ENCODE measurements around the gene DNMT3L. TPM values are rescaled to one million over a fixed set of nuclear protein-coding genes. Genes with fewer than 3 reads are reported as not detected.
A peak's percentile ranks its signal among the peaks of the same experiment; 100 is the strongest.
"Not testable (repeated sequence)": the region's sequence is repeated elsewhere in the genome, so short reads cannot be mapped to it uniquely, and the experiment has no call there.

Gene DNMT3L
- polyA plus RNA-seq (ENCODE audit: insufficient read length in 4 of 4), result not detected

DNA sequence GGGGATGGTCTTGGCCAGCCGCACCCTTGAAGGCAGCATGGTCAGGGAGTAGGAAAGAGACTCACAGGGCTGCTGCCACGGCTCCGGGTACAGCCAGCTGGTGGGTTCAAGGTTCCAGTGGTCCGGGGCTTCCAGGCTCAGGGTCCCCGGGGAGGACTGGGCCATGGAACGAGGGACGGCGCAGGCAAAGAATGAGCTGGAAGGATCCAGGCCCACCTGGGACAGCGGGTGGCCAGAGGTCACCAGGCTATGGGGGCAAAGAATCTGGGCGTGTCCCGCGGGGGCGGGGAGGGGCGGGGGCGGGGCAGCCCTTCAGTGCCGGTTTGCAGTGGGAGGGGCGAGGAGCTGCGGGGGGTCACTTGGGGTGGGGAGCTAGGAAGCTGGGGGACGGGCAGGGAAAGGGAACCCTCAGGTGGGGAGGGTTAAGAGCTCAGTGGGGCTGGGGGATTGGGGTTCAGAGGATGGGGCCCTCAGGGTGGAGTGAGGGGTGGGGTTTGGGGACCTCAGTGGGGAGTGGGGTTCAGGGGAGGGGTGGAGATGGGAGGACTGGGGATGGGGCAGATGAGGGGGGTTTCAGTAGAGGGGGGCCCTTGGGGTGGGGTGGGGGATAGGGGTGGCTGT, at the start of gene DNMT3L:
TSS of gene DNMT3L (minus strand) at position 223 of the 621 bp plus-strand sequence. CDS start 638 bp downstream, outside the sequence.
- no peak for DNase-seq (ENCODE audit: low read depth in 4 of 4, low spot score in 2 of 4)

GRCh38 chr21:44310628-44311507, 49.2 kb upstream of the DNMT3L start:
- no peak for DNase-seq (ENCODE audit: low read depth in 4 of 4, low spot score in 2 of 4)

- DNase-seq (ENCODE audit: low read depth in 4 of 4, low spot score in 2 of 4), result no peak
These were observed 45.4 kb upstream of the DNMT3L start for GRCh38 chr21:44306936-44307704.

- DNase-seq (ENCODE audit: low read depth in 4 of 4, low spot score in 2 of 4), result no peak
These were observed 44.0 kb upstream of the DNMT3L start for GRCh38 chr21:44305691-44306090.

DNA sequence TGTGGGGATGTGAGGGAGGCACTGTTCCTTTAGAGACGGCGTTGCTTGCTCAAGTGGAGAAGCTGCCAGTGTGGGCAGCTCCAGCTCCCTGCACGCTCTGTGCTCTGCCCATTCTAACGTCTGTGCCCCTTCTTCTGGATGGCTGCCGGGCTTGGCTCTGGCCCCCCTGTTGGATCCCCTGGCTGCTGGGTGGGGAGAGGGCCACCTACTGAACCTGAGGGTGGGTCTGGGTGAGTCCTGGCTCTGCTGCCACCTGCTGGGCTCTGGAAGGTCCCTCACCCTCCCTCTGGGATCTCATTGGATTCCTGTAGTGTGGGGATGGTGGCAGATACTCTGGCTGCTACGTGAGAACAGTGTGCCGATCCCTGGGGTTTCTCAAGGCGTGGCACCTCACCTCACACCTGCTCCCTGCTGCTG, 43.2 kb upstream of the DNMT3L start:
- no peak for DNase-seq (ENCODE audit: low read depth in 4 of 4, low spot score in 2 of 4)

GRCh38 chr21:44304011-44304616, 42.4 kb upstream of the DNMT3L start:
- DNase-seq (ENCODE audit: low read depth in 4 of 4, low spot score in 2 of 4), result no peak

GRCh38 chr21:44303490-44303981, 41.8 kb upstream of the DNMT3L start:
- DNase-seq (ENCODE audit: low read depth in 4 of 4, low spot score in 2 of 4), result no peak

GRCh38 chr21:44302573-44303401, 41.1 kb upstream of the DNMT3L start:
- DNase-seq (ENCODE audit: low read depth in 4 of 4, low spot score in 2 of 4), result not testable (repeated sequence)

DNA sequence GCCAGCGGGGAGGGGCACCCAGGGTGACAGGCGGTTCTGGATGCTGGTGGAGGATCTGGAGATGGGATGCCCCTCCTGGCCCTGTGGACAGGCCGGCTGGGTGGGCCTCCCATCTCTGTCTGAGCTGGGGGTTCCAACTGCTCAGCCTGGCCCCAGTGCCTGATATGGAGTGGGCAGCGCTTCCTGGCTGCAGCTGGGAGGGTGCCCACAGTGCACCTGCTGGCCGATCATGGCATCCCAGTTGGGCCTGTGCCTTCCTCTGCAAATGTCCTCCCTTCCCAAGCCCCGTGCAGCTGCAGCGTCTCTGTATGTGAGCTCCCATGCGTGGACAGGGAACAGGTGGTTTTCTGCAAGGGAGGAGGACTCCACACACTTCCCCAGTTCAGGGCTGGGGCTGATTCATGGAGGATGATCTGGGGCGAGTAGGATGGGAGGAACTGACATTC, 40.3 kb upstream of the DNMT3L start:
- DNase-seq (ENCODE audit: low read depth in 4 of 4, low spot score in 2 of 4), result no peak

- no peak for DNase-seq (ENCODE audit: low read depth in 4 of 4, low spot score in 2 of 4)
These were observed 39.4 kb upstream of the DNMT3L start for GRCh38 chr21:44301141-44301540.

- peak in 1 of 4 donors; percentile 28 for DNase-seq (ENCODE audit: low read depth in 4 of 4, low spot score in 2 of 4)
These were observed 38.7 kb upstream of the DNMT3L start for GRCh38 chr21:44300262-44300959.

GRCh38 chr21:44299458-44300261, 38.0 kb upstream of the DNMT3L start, which contains the start of gene PFKL:
Gene PFKL (plus strand): TSS chr21:44300053. CDS start chr21:44300106, 53 bp downstream.
- no peak for DNase-seq (ENCODE audit: low read depth in 4 of 4, low spot score in 2 of 4)

DNA sequence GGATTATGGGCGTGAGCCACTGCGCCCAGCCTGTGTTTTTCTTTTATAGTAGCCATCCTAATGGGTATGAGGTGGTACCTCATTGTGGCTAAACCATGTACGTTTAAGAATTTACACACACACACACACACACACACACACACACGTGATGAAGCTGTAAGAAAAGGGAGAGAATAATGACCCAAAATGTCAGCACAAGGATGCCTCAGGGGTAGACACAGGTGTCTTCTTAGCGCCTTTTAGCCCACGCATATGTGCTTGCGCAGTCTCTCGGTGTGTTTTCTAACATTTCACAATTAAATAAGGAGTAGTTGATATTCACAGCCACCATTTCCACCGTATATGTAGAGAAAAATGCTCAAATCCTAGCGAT, 37.4 kb upstream of the DNMT3L start:
- no peak for DNase-seq (ENCODE audit: low read depth in 4 of 4, low spot score in 2 of 4)

DNA sequence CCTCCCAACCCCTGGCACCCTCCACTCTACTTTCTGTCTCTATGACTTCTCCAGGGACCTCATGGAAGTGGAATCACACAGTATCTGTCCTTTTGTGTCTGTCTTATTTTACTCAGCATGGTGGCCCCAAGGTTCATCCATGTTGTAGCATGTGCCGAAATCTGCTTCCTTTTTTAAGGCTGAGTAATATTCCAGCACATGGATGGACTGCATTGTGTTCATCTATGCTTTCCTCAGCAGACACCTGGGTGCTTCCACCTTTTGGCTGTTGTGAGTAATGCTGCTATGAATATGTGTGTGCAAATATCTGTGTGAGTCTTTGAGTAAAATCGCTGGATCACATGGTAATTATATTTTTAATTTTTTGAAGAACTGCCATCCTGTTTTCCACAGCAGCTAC, 36.6 kb upstream of the DNMT3L start:
- no peak for DNase-seq (ENCODE audit: low read depth in 4 of 4, low spot score in 2 of 4)

- peak in 3 of 4 donors; percentile 27 to 81 (median 60) for DNase-seq (ENCODE audit: low read depth in 4 of 4, low spot score in 2 of 4)
These were observed 36.0 kb upstream of the DNMT3L start for GRCh38 chr21:44297525-44298290.

- DNase-seq (ENCODE audit: low read depth in 4 of 4, low spot score in 2 of 4), result no peak
These were observed 35.2 kb upstream of the DNMT3L start for GRCh38 chr21:44296916-44297315.

DNA sequence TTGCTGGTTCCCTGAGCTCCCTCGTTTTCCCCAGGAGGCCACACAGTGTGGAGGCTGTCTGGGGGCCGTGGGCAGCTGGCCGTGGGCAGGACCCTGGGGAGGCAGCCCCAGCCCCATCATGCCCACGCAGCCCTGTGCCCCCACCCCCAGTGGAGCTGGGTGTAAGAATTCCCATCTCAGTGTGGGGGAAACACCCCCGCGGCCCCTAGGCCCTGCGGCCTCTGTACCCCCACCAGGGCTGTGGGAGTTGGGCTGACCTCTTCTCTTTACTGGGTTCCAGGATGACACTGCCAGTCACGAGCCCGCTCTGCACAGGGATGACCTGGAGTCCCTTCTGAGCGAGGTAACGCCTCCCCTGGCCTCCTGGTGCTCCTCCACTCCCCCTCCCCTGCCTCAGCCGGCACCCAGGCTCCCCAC, 34.4 kb upstream of the DNMT3L start:
- DNase-seq (ENCODE audit: low read depth in 4 of 4, low spot score in 2 of 4), result no peak
